ENCODE data around the gene HSPG2. TPM values are rescaled to one million over a fixed set of nuclear protein-coding genes. Genes with fewer than 3 reads are reported as not detected.

Gene HSPG2
- total RNA-seq, 1 donor: 158 TPM

- DNase-seq (ENCODE audit: low read depth in 2 of 3, low spot score in 2 of 3): peak in 2 of 3 donors; percentile 68 to 70
These were observed 34.8 kb downstream of the HSPG2 start for GRCh38 chr1:21902026-21903012.

DNA sequence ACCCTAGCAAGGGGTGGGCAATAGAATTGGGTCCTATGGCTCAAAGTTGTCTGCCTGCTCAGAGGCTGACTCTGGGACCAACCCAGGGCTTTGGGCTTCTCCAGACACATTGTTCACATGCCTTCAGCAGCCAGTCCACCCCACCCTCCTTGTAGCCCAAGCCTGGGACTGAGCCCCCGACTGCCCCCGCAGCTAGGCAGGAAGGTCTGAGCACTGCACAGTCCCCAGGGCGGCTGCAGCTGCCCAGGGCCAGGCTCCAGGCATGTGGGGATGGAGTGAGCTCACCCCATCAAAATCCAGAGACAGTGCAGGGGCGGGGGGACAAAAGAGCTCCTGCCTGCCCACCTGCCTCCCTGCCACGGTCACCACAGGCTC lies 35.6 kb downstream of the HSPG2 start:
- no peak for DNase-seq (ENCODE audit: low read depth in 2 of 3, low spot score in 2 of 3)

DNA sequence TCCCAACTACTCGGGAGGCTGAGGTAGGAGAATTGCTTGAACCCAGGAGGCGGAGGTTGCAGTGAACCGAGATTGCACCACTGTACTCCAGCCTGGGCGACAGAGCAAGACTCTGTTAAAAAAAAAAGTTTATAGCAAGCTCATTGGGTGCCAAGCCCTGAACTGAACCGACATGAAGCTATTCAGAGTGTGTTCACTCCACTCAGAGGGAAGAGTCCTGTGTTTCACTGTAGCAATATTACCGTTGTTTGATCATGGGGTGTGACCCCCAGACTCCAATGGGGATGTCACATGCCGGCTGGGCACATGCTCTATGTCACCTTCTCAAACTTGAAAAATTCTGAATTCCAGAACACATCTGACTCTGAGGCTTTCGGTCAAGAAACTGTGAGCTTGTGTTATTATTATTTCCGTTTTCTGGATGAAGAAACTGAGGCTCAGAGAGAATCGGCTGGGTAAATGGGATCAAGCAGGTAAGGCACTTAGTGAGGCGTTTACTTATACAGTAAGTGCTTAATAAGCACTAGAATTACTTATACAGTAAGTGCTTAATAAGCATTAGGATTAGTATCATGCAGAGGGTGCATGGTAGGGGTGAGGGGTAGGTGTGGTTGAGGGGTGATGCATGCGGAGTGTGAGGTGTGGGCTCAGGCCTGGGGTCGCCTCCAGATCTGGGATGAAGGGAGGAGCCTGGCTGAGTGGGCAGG lies 36.2 kb downstream of the HSPG2 start:
- no peak for DNase-seq (ENCODE audit: low read depth in 2 of 3, low spot score in 2 of 3)

GRCh38 chr1:21899987-21900386 lies 37.1 kb downstream of the HSPG2 start:
- DNase-seq (ENCODE audit: low read depth in 2 of 3, low spot score in 2 of 3): peak in 2 of 3 donors; percentile 18 to 68

GRCh38 chr1:21899267-21899810 lies 37.8 kb downstream of the HSPG2 start:
- no peak for DNase-seq (ENCODE audit: low read depth in 2 of 3, low spot score in 2 of 3)

- DNase-seq (ENCODE audit: low read depth in 2 of 3, low spot score in 2 of 3): no peak
These were observed 38.5 kb downstream of the HSPG2 start for GRCh38 chr1:21898326-21899200.

- DNase-seq (ENCODE audit: low read depth in 2 of 3, low spot score in 2 of 3): no peak
These were observed 39.3 kb downstream of the HSPG2 start for GRCh38 chr1:21897844-21898243.

DNA sequence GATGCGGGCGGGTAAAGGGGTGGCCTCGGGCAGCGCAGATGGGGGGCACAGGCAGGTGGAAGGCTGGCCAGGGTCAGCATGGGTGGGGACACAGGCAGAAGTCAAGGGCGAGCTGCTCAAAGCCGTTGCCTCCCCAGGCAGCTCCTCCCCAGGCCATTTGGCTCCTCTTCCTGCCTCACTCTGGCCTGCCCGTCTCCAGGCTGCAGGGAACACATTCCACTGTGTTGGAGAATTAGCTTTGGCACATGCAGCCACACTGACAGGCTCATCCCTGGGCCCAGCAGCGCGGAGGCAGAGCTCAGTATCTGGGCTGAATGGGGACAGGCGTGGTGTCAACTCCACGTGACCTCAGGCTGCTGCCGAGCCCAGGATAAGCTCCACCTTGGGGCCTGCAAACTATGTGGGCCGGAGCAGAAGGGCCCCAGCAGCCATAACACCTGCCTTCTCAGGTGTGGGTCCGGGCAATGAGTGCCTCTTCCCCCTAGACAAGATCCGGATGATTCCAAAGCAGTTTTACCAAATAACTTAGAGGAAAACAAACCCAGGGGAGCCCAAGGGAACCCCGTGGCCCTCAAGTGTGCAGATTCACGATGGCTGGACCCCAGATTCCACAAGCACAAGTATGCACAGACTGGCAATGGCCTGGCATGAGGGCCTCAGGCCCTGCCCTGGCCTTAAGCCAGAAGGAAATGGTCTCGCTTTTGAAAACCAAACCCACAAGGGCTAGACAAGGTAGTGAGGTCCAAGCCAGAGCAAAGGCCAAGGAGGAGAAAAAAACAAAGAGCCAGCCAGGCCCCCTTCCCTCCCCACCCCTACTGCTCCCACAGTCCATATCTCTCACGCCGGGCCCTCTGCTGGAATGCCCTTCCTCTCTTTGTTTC lies 40.2 kb downstream of the HSPG2 start:
- no peak for DNase-seq (ENCODE audit: low read depth in 2 of 3, low spot score in 2 of 3)

- no peak for DNase-seq (ENCODE audit: low read depth in 2 of 3, low spot score in 2 of 3)
These were observed 41.1 kb downstream of the HSPG2 start for GRCh38 chr1:21896026-21896425.

DNA sequence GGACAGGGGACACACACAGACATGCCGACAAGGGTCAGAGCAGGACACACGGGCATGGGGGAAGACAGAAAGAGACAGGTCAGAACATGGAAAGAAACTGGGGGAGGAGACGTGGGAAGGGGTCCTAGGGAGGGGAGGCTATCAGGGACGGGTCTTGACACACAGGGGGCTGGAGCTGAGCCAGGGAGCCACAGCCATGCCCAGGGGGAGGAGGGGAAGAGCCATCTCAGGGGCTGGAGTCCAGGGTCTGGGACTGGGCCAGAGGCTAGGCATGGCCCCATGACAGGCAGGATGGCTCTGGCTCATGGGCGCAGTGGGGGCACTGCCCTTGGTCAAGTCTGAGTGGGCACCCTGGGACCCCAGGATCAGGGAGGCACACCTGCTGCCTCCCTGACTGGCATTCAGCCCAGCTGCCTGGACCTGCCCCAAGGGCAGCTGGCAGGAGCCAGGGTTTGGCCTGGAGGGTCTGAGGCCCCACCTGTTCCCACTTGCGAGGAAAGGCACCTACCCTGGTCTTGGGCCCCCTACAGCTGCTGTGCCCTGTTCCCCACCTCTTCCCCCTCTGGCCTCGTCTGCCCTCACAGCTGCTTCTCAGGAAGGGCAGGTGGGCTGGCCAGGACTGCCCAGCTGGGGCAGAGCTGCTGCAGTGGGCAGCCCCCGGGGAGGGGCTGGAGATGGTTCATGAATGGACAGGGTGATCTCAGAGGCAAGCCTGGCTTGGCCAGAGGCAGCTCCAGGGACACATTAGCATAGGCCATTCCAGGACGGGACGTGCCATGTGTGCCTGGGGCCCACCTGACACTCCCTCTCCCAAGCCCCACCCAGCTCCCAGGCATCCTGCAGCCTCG lies 42.9 kb downstream of the HSPG2 start:
- DNase-seq (ENCODE audit: low read depth in 2 of 3, low spot score in 2 of 3): no peak

DNA sequence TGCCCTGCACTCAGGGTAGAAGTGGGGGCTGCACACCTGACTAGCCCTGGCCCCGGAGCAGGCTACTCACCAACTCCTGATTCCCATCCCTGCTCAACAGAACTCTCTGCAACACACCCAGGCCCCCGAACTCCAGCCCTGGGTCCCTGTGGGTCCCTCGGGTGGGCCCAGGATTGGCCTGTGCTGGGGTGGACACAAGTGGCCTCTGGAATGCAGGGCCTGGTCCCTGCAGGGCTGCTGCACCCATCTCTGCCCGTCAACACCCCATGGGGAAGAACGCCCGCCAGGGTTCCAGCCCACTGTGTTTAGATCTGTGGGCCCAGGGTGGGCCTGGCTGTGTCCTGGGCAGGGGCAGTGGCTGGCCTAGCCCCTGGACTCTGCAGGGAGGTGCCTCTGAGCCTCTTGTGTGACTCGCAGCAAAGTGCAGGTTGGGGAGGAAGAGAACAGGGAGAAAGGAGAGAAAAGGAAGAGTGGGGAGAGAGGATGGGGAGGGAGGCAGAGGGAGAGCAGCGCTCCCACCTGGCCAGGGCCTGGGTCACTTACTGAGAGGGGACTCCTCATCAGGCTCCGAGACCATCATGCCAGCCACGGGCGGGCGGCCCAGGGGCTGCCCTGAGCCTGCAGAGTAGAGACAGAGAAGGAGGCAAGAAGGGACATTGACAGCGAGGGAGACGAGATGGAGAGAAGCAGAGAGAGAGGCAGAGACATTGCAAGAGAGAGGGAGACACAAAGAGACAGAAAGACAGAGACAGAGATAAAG lies 43.9 kb downstream of the HSPG2 start:
- no peak for DNase-seq (ENCODE audit: low read depth in 2 of 3, low spot score in 2 of 3)

DNA sequence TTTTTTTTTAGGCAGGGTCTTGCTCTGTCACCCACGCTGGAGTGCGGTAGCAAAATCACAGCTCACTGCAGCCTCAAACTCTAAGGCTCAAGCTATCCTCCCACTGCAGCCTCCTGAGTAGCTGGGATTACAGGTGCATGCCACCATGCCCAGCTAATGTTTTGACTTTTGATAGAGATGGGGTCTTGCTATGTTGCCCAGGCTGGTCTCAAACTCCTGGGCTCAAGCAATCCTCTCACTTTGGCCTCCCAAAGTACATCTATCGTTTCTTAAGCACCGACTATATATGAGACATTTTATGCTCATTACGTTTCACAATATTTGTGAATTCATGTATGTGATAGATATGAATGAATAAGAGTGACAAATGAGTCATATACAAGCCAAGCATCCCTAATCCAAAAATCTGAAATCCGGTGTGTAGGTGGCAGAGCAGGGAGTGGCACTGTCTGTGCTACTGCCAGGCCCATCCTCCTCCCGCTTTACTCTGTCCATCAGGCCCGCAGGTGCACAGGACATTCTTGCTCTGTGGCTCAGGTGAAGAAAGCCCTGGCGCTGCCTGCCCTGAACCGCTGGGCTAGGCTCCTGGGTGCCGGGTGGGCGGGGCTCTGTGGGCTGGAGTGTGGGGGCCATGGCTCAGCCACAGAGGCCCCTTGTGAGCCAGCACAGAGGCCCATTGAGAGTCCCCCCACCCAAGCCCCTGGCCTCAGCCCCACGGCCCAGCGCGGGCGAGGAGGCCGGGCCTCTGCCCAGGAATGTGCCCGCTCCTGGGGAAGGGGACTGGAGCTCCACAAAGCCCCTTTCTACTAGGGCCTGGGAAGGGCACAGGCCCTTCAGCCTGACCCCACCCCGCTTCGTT lies 45.3 kb downstream of the HSPG2 start:
- DNase-seq (ENCODE audit: low read depth in 2 of 3, low spot score in 2 of 3): no peak

GRCh38 chr1:21891081-21891480 lies 46.0 kb downstream of the HSPG2 start:
- no peak for DNase-seq (ENCODE audit: low read depth in 2 of 3, low spot score in 2 of 3)

- DNase-seq (ENCODE audit: low read depth in 2 of 3, low spot score in 2 of 3): no peak
These were observed 48.6 kb downstream of the HSPG2 start for GRCh38 chr1:21888500-21888899.

DNA sequence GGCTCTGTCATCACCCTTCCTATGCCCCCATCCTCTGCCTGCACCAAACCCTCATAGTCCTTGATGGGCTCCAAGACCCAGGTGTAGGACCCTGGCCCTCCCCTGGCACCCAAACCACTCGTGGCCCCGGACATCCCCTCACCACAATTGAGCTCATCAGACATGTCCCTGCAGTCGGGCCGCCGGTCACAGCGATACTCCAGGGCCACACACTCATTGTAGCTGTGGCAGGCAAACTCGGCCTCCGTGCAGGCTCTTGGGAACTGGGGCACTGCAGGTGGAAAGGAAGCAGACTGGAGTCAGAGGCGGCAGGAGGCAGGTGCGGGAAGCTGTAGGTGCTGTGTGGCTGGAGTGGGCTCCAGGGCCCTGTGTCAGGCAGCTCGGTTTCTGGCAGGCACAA lies 49.3 kb downstream of the HSPG2 start:
- DNase-seq (ENCODE audit: low read depth in 2 of 3, low spot score in 2 of 3): no peak

DNA sequence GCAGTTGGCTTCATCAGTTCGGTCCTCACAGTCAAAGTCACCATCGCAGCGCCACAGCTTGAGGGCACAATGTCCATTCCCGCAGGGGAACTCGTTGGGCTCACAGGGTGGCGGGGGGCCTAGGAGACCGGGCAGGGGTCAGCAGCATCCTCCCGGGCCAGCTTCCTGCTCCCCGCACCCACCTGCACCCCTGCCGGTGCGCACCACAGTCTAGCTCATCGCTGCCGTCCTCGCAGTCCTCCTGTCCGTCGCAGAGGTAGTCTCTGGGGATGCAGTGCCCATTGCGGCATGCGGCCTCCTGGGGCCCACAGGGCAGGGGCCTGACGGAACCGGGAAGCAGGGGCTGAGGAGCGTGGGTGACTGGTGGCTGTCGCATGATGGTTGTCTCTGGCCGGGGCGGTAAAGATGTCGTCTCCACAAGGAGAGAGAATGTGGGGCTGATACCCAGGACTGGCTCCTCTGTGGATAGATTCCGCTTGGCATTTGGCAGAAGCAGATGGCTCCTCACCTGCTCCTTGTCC lies 49.8 kb downstream of the HSPG2 start:
- no peak for DNase-seq (ENCODE audit: low read depth in 2 of 3, low spot score in 2 of 3)

Measured in hematopoietic multipotent progenitor cell (in vitro differentiated cells).